Subcutaneous adipose tissue (tissue), 4 donors: ENCODE measurements around the gene OR6C65. TPM values are rescaled to one million over a fixed set of nuclear protein-coding genes. Genes with fewer than 3 reads are reported as not detected.

Source experiments
- total RNA-seq, 4 donors: library from RNA; depleted of rRNA; stranded (reverse); fragments of >200 nt; gene quantifications; one replicate each; pipeline ENCODE4 v1.1.0, GENCODE V29; 2016
- TF ChIP-seq, protein P1 (sequence below): fragments of 450-650 bp; IDR thresholded peaks from one replicate; pipeline ENCODE4 v1.5.1; 2016; ENCODE audit warnings: low read depth, mild to moderate bottlenecking, control low read depth, antibody characterized with exemption, moderate library complexity

Gene OR6C65
- not detected for total RNA-seq

GRCh38 chr12:55400229-55400628, at the start of gene OR6C65:
Gene OR6C65, plus strand, starts transcription at chr12:55400529. Its CDS starts 0 bp downstream, at chr12:55400529.
- TF ChIP-seq, protein P1, sequence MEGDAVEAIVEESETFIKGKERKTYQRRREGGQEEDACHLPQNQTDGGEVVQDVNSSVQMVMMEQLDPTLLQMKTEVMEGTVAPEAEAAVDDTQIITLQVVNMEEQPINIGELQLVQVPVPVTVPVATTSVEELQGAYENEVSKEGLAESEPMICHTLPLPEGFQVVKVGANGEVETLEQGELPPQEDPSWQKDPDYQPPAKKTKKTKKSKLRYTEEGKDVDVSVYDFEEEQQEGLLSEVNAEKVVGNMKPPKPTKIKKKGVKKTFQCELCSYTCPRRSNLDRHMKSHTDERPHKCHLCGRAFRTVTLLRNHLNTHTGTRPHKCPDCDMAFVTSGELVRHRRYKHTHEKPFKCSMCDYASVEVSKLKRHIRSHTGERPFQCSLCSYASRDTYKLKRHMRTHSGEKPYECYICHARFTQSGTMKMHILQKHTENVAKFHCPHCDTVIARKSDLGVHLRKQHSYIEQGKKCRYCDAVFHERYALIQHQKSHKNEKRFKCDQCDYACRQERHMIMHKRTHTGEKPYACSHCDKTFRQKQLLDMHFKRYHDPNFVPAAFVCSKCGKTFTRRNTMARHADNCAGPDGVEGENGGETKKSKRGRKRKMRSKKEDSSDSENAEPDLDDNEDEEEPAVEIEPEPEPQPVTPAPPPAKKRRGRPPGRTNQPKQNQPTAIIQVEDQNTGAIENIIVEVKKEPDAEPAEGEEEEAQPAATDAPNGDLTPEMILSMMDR = no peak

DNA sequence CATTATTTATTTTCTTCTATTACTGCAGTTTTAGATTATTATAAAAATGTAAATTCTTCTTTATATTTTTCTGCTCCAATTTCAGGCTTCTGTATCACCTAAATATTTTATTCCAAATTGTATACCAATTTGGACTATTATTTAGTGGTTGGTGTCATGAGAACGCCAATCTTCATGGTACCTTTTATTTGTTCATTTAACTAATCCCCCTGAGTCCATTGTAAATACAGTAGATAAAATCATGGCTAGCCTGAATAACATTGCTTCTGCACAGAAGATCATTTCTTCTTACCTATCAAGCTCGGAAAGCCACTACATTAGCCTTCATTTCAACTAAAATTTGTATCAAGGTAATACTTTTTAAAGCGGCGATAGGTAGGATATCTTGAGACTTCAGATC, 37.7 kb upstream of the OR6C65 start, which contains the start of gene OR6C75:
OR6C75 (plus strand) TSS at position 301 of the 400 bp plus-strand sequence. CDS start 2,136 bp downstream, outside the sequence.
- TF ChIP-seq, protein P1 = no peak

DNA sequence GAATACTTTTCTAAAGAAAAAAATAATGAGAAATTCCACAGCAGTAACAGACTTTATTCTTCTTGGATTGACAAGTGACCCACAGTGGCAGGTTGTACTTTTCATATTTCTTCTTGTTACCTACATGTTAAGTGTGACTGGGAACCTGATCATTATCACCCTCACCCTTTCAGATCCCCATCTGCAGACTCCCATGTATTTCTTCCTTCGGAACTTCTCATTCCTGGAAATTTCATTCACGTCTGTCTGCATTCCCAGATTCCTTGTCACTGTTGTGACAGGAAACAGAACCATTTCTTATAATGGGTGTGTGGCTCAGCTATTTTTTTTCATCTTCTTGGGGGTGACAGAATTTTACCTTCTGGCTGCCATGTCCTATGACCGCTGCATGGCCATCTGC, 35.2 kb upstream of the OR6C65 start:
- TF ChIP-seq, protein P1 = no peak

- TF ChIP-seq, protein P1 = no peak
Measured at GRCh38 chr12:55372521-55372920, 27.8 kb upstream of the OR6C65 start.

- TF ChIP-seq, protein P1 = no peak
Measured at GRCh38 chr12:55385891-55386290, 14.4 kb upstream of the OR6C65 start.

DNA sequence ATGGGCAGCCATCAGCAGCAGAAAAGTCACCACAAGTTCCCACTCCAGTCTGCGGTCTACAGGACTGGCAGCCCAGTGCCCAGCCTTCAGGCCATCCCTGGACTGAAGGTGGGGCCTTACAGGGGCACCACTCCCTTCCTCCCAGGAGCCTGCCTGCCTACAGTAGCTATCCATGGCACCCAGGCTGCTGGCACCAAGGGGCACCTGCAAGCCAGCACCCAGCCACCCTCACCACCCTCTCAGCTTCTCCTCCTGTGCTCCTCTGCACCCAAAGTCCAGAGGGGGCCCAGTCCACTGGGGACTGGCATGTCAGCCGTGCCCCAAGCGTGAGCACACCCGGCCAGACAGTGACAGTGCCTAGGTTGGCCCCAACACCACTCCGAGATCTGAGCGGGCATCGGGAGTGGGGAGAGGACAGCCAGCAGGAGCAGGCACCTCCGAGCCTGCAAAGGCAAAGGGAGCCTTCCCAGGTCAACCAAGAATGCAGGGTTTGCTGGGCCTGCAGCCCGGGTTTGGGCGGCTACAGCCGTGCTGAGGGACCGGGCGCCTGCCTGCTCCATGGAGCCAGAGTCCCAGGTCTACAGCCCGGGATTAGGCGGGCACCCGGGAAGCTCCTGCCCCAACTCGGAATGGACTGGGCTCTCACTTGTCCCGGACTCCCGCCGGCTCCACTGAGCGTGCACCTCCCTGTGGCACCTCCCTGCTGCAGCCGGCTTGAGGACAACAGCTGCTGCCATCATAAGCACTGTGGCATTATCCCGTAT, 8.1 kb upstream of the OR6C65 start:
- TF ChIP-seq, protein P1 = no peak

DNA sequence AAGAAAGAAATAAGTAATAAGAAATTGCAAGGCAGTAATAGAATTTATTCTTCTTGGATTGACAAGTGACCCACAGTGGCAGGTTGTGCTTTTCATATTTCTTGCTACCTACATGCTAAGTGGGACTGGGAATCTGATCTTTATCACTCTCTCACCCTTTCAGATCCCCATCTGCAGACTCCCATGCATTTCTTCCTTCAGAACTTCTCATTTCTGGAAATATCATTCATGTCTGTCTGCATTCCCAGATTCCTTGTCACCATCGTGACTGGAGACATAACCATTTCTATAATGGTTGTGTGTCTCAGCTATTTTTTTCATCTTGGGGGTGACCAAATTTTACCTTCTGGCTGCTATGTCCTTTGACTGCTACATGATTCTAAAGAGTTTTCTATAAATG, 4.0 kb upstream of the OR6C65 start:
- TF ChIP-seq, protein P1 = no peak
